Vagina (tissue), 2 donors: ENCODE measurements around the gene CAMSAP1. TPM values are rescaled to one million over a fixed set of nuclear protein-coding genes. Genes with fewer than 3 reads are reported as not detected.

Experiments
- DNase-seq, 2 donors: peaks; one replicate each; pipeline ENCODE4 v3.0.0-alpha.2; 2017; ENCODE audit errors: extremely low spot score in 2 of 2
- H3K27ac ChIP-seq: fragments of 200-600 bp; sonication (generic); one replicate; pipeline ENCODE4 v1.5.1; 2019
- H3K27me3 ChIP-seq: fragments of 200-600 bp; sonication (generic); one replicate; pipeline ENCODE4 v1.5.1; 2019
- H3K36me3 ChIP-seq, 2 donors: fragments of 200-600 bp; sonication (generic); one replicate each; pipeline ENCODE4 v1.5.1; 2017 to 2019
- H3K4me1 ChIP-seq: fragments of 200-600 bp; sonication (generic); one replicate; pipeline ENCODE4 v1.5.1; 2019
- H3K4me3 ChIP-seq, 2 donors: fragments of 200-600 bp; sonication (generic); 1 replicate in 1 of 2; 2 replicates in 1 of 2; pipeline ENCODE4 v1.5.1; 2016 to 2019
- H3K9me3 ChIP-seq: fragments of 200-600 bp; sonication (generic); one replicate; pipeline ENCODE4 v1.5.1; 2019
- POLR2A ChIP-seq, 2 donors: fragments of 450-650 bp; IDR thresholded peaks; one replicate each; pipeline ENCODE4 v1.6.1; 2017; ENCODE audit warnings: antibody characterized with exemption in 2 of 2, mild to moderate bottlenecking in 2 of 2, moderate library complexity in 2 of 2
- POLR2AphosphoS5 ChIP-seq, 2 donors: sonication (generic); formaldehyde crosslinking; IDR thresholded peaks; one replicate each; pipeline ENCODE4 v1.9.0; 2017; ENCODE audit warnings: antibody characterized with exemption in 2 of 2, mild to moderate bottlenecking in 2 of 2, low read depth in 1 of 2; ENCODE audit not compliant: insufficient read depth in 1 of 2
- intact Hi-C: fragments of 100-400 bp; cut with DNase I; formaldehyde crosslinking; loops from one replicate; pipeline ENCODE4 v1.15.1; 2023
- total RNA-seq: library from RNA; depleted of rRNA; stranded (reverse); fragments of >200 nt; gene quantifications from one replicate; pipeline ENCODE4 v1.2.3, GENCODE V29; 2016
- TF ChIP-seq, protein P1 (sequence below), 3 experiments: fragments of 450-650 bp in 2 of 3; fragments of 200-600 bp in 1 of 3; sonication (generic) in 1 of 3; IDR thresholded peaks; one replicate each; pipeline ENCODE4 v1.5.1; 2017 to 2019; ENCODE audit warnings: antibody characterized with exemption in 3 of 3, mild to moderate bottlenecking in 2 of 3, moderate library complexity in 2 of 3

CAMSAP1 gene
- total RNA-seq, 1 donor from 2014 or later, result 20.9 TPM

DNA sequence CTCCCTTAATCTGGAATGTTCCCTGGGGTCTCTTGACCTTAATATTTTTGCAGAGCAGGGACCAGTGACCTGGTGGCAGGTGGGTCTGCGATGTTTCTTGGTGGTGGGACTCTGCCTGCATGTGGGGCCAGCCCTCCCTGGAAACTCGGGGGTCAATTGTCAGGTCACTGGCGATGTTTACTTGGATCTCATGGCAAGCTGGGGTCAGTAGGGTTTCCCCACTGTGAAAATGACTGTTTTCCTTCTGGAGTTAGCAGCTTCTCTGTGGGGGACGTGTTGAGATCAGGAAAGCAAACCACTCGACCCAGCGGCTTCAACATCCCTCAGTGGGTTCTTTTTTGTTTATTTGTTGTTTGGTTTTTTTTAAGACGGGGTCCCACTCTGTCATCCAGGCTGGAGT, 131.4 kb downstream of the CAMSAP1 start:
- TF ChIP-seq POLR2A (IDR thresholded peaks at IDR 0.05) (no peak), POLR2AphosphoS5 (IDR thresholded peaks at IDR 0.05; ENCODE audit: insufficient read depth in 1 of 2, low read depth in 1 of 2) (no peak)
- TF ChIP-seq, protein P1, sequence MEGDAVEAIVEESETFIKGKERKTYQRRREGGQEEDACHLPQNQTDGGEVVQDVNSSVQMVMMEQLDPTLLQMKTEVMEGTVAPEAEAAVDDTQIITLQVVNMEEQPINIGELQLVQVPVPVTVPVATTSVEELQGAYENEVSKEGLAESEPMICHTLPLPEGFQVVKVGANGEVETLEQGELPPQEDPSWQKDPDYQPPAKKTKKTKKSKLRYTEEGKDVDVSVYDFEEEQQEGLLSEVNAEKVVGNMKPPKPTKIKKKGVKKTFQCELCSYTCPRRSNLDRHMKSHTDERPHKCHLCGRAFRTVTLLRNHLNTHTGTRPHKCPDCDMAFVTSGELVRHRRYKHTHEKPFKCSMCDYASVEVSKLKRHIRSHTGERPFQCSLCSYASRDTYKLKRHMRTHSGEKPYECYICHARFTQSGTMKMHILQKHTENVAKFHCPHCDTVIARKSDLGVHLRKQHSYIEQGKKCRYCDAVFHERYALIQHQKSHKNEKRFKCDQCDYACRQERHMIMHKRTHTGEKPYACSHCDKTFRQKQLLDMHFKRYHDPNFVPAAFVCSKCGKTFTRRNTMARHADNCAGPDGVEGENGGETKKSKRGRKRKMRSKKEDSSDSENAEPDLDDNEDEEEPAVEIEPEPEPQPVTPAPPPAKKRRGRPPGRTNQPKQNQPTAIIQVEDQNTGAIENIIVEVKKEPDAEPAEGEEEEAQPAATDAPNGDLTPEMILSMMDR (IDR thresholded peaks at IDR 0.05), result no peak
- Histone ChIP-seq H3K9me3 (no peaks in the 10 kb centered on the region), H3K4me1 (no peaks in the 10 kb centered on the region), H3K4me3 (no peak overlapping the region), H3K27me3 (no peaks in the 10 kb centered on the region), H3K27ac (no peak overlapping the region), H3K36me3 (no peaks in the 10 kb centered on the region)
- DNase-seq, result no peak
- intact Hi-C loops, result no loop called here

GRCh38 chr9:135774794-135775525, 132.4 kb downstream of the CAMSAP1 start:
- Histone ChIP-seq H3K4me3 (no peak overlapping the region), H3K27me3 (no peaks in the 10 kb centered on the region), H3K36me3 (no peaks in the 10 kb centered on the region), H3K27ac (no peak overlapping the region), H3K9me3 (no peaks in the 10 kb centered on the region), H3K4me1 (no peaks in the 10 kb centered on the region)
- no peak for DNase-seq
- TF ChIP-seq POLR2AphosphoS5 (IDR thresholded peaks at IDR 0.05; ENCODE audit: insufficient read depth in 1 of 2, low read depth in 1 of 2) (no peak), POLR2A (IDR thresholded peaks at IDR 0.05) (no peak)
- TF ChIP-seq, protein P1 (IDR thresholded peaks at IDR 0.05), result no peak
- intact Hi-C loops, result no loop called here

DNA sequence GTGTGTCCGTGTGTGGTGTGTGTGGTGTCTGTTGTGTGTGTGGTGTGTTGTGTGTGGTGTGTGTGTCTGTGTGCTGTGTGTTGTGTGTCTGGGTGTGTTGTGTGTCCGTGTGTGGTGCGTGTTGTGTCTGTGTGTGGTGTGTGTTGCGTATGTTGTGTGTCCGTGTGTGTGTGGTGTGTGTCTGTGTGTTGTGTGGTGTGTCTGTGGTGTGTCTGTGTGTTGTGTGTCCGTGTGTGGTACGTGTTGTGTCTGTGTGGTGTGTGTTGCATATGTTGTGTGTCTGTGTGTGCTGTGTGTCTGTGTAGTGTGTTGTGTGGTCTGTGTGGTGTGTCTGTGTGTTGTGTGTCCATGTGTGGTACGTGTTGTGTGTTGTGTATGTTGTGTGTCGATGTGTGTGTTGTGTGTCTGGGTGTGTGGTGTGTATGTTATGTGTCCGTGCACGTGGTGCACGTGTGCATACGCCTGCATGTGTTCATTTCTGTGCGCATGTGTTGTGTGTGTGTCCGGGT, 133.1 kb downstream of the CAMSAP1 start:
- H3K27ac ChIP-seq, result no peak overlapping the region
- no peak overlapping the region for H3K4me3 ChIP-seq
- no peaks in the 10 kb centered on the region for H3K4me1 ChIP-seq
- no peaks in the 10 kb centered on the region for H3K36me3 ChIP-seq
- H3K9me3 ChIP-seq, result no peaks in the 10 kb centered on the region
- TF ChIP-seq, protein P1 (IDR thresholded peaks at IDR 0.05), result no peak
- TF ChIP-seq POLR2A (IDR thresholded peaks at IDR 0.05), result no peak
- TF ChIP-seq POLR2AphosphoS5 (IDR thresholded peaks at IDR 0.05; ENCODE audit: insufficient read depth in 1 of 2, low read depth in 1 of 2), result no peak
- DNase-seq, result no peak
- intact Hi-C loops, result no loop called here
- H3K27me3 ChIP-seq, result no peaks in the 10 kb centered on the region

- TF ChIP-seq, protein P1 (IDR thresholded peaks at IDR 0.05), result no peak
- TF ChIP-seq POLR2A (IDR thresholded peaks at IDR 0.05) (no peak), POLR2AphosphoS5 (IDR thresholded peaks at IDR 0.05; ENCODE audit: insufficient read depth in 1 of 2, low read depth in 1 of 2) (no peak)
These were observed 133.7 kb downstream of the CAMSAP1 start for GRCh38 chr9:135773530-135774238.

More at GRCh38 chr9:135773530-135774238, 133.7 kb downstream of the CAMSAP1 start:
- intact Hi-C loops, result no loop called here
- Histone ChIP-seq H3K4me3 (no peak overlapping the region), H3K9me3 (no peaks in the 10 kb centered on the region), H3K36me3 (no peaks in the 10 kb centered on the region), H3K27ac (no peak overlapping the region), H3K4me1 (no peaks in the 10 kb centered on the region), H3K27me3 (no peaks in the 10 kb centered on the region)
- DNase-seq, result no peak
